Esophagus squamous epithelium (tissue), 5 donors: ENCODE data around the gene PRRT2. TPM values are rescaled to one million over a fixed set of nuclear protein-coding genes. Genes with fewer than 3 reads are reported as not detected.

ENCODE experiments used
- DNase-seq: peaks from one replicate; lab custom pipeline; 2025; lab: John Stamatoyannopoulos, UW
- H3K27ac ChIP-seq, 4 donors: fragments of 200-600 bp; sonication (generic); one replicate each; pipeline ENCODE4 v1.5.1; 2016 to 2019; ENCODE audit warnings: mild to moderate bottlenecking in 1 of 4
- H3K27me3 ChIP-seq, 4 donors: fragments of 200-600 bp; sonication (generic); 1 replicate in 3 of 4; 2 replicates in 1 of 4; pipeline versions ENCODE4 v1.5.1 to v1.6.0; 2017 to 2021; ENCODE audit warnings: antibody characterized with exemption in 1 of 4
- H3K36me3 ChIP-seq, 3 donors: fragments of 200-600 bp; sonication (generic); one replicate each; pipeline ENCODE4 v1.5.1; 2016 to 2019
- H3K4me1 ChIP-seq, 3 donors: fragments of 200-600 bp; sonication (generic); one replicate each; pipeline ENCODE4 v1.5.1; 2017 to 2019
- H3K4me3 ChIP-seq, 4 donors: fragments of 200-600 bp; sonication (generic); 1 replicate in 3 of 4; 2 replicates in 1 of 4; pipeline ENCODE4 v1.5.1; 2016 to 2019; ENCODE audit warnings: mild to moderate bottlenecking in 2 of 4, moderate library complexity in 1 of 4
- H3K9me3 ChIP-seq, 3 donors: fragments of 200-600 bp; sonication (generic); one replicate each; pipeline ENCODE4 v1.5.1; 2016 to 2019
- POLR2A ChIP-seq, 4 donors: fragments of 450-650 bp; IDR thresholded peaks; one replicate each; pipeline ENCODE4 v1.6.1; 2017; ENCODE audit warnings: antibody characterized with exemption in 4 of 4, mild to moderate bottlenecking in 4 of 4, moderate library complexity in 3 of 4
- WGBS, 2 donors: methylation state at CpG; one replicate each; pipeline ENCODE4 v1.1.5; 2018; 5-methylcytosine and 5-hydroxymethylcytosine counted together
- intact Hi-C: fragments of 100-400 bp; cut with DNase I; formaldehyde crosslinking; loops from one replicate; pipeline ENCODE4 v1.15.0; 2022
- total RNA-seq, 4 donors: library from RNA; depleted of rRNA; stranded (reverse); fragments of >200 nt; gene quantifications; one replicate each; pipeline ENCODE4 v1.1.0, GENCODE V29; 2016
- TF ChIP-seq, protein P1 (sequence below), 6 experiments: fragments of 450-650 bp in 4 of 6; fragments of 200-600 bp in 2 of 6; sonication (generic) in 2 of 6; IDR thresholded peaks; one replicate each; pipeline ENCODE4 v1.5.1; 2016 to 2019; ENCODE audit warnings: antibody characterized with exemption in 6 of 6, mild to moderate bottlenecking in 4 of 6, moderate library complexity in 4 of 6
- donor health status: DM: yes; HTN: yes; CAD: no.

The PRRT2 gene
- total RNA-seq, 4 donors from 2014 or later = 0.40 to 1.9 (median 0.53) TPM; not detected in 1

DNA sequence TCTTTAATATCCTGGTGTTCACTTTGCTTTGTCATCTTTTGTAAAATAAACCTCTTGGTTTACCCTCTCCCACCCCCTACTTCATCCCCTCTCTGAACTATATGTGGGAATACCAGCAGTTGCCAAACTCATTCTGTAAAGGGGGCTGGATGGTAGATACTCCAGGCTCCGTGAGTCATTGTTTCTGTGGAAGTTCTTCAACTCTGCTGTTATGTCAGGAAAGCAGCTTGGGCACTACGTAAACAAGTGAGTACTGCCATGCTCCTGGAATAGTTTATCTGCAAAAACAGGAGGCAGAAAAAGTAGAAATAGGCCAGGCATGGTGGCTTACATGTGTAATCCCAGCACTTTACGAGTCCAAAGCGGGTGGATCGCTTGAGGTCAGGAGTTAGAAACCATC, 25.8 kb downstream of the PRRT2 start:
- WGBS, 2 donors = 96 to 99% methylated on average over 5 of the region's 5 CpGs
- DNase-seq = no peak
- H3K27me3 ChIP-seq = no peaks in the 10 kb centered on the region
- no peaks in the 10 kb centered on the region for H3K4me1 ChIP-seq
- no peak for TF ChIP-seq POLR2A (IDR thresholded peaks at IDR 0.05)
- TF ChIP-seq, protein P1, sequence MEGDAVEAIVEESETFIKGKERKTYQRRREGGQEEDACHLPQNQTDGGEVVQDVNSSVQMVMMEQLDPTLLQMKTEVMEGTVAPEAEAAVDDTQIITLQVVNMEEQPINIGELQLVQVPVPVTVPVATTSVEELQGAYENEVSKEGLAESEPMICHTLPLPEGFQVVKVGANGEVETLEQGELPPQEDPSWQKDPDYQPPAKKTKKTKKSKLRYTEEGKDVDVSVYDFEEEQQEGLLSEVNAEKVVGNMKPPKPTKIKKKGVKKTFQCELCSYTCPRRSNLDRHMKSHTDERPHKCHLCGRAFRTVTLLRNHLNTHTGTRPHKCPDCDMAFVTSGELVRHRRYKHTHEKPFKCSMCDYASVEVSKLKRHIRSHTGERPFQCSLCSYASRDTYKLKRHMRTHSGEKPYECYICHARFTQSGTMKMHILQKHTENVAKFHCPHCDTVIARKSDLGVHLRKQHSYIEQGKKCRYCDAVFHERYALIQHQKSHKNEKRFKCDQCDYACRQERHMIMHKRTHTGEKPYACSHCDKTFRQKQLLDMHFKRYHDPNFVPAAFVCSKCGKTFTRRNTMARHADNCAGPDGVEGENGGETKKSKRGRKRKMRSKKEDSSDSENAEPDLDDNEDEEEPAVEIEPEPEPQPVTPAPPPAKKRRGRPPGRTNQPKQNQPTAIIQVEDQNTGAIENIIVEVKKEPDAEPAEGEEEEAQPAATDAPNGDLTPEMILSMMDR (IDR thresholded peaks at IDR 0.05) = no peak
- peaks cover 38 to 100% (median 72%) of the 10 kb centered on the region in 3 donors for H3K36me3 ChIP-seq
- H3K27ac ChIP-seq = no peak overlapping the region
- intact Hi-C loops = no loop called here
- H3K9me3 ChIP-seq = no peaks in the 10 kb centered on the region
- H3K4me3 ChIP-seq = no peak overlapping the region

DNA sequence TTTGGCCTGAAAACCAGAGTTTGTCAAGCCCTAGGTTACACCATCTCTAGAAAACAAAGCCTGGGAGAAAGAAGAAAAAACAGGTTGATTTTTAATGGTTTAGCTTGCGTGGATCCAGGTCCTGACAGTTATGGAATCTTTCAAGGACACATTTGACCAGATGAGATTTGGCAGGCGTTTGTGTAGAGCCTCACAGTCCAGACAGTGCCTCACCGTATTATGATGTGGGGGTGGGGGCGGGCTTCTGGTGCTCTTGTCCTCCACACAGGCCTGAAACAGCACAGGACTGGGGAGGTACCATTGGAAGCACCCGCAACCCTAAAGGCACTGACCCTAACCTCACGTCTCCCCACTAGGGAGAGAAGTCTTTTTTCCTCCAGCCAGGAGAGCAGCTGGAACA, 27.8 kb downstream of the PRRT2 start:
- Histone ChIP-seq H3K4me1 (no peaks in the 10 kb centered on the region), H3K27ac (no peak overlapping the region), H3K4me3 (no peak overlapping the region), H3K9me3 (no peaks in the 10 kb centered on the region), H3K27me3 (no peaks in the 10 kb centered on the region), H3K36me3 (peaks cover 38 to 99% (median 63%) of the 10 kb centered on the region in 3 donors)
- WGBS, 2 donors = 82 to 87% methylated on average over 2 to 4 of the region's 6 CpGs
- intact Hi-C loops = no loop called here
- TF ChIP-seq, protein P1 (IDR thresholded peaks at IDR 0.05) = no peak
- TF ChIP-seq POLR2A (IDR thresholded peaks at IDR 0.05) = no peak
- DNase-seq = no peak

DNA sequence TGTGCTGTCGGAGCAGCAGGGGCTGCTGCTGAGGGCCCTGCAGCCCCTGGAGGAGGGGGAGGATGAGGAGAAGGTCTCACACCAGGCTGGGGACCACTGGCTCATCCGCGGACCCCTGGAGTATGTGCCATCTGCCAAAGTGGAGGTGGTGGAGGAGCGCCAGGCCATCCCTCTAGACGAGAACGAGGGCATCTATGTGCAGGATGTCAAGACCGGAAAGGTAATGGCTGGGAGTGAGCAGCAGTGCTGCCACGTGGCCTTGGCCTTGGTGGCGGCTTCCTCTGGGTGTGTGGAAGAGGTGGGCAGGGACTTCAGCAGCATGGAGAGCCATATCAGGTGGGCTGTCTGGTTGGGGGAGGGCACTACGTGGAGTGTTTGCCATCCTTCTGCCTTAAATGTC, 28.2 kb downstream of the PRRT2 start:
- Histone ChIP-seq H3K9me3 (no peaks in the 10 kb centered on the region), H3K27me3 (no peaks in the 10 kb centered on the region), H3K27ac (no peak overlapping the region), H3K36me3 (peaks cover 35 to 99% (median 63%) of the 10 kb centered on the region in 3 donors), H3K4me1 (no peaks in the 10 kb centered on the region), H3K4me3 (no peak overlapping the region)
- WGBS, 2 donors = 88% methylated on average over 9 of the region's 10 CpGs; no CpG with 5 or more reads in 1 of the 2 donors
- DNase-seq = no peak
- TF ChIP-seq POLR2A (IDR thresholded peaks at IDR 0.05) = no peak
- TF ChIP-seq, protein P1 (IDR thresholded peaks at IDR 0.05) = no peak
- intact Hi-C loops = no loop called here

DNA sequence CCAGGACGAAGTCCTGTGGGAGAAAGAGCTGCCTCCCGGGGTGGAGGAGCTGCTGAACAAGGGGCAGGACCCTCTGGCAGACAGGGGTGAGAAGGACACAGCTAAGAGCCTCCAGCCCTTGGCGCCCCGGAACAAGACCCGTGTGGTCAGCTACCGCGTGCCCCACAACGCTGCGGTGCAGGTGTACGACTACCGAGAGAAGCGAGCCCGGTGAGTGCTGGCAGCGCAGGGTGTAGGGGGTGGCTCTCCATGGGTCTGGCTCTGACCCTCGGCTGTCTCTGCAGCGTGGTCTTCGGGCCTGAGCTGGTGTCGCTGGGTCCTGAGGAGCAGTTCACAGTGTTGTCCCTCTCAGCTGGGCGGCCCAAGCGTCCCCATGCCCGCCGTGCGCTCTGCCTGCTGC, 29.6 kb downstream of the PRRT2 start:
- no peak overlapping the region for H3K4me3 ChIP-seq
- H3K27ac ChIP-seq = no peak overlapping the region
- no peak for TF ChIP-seq POLR2A (IDR thresholded peaks at IDR 0.05)
- TF ChIP-seq, protein P1 (IDR thresholded peaks at IDR 0.05) = no peak
- 90 to 100% methylated on average over 4 to 16 of the region's 23 CpGs for WGBS, 2 donors
- peaks cover 38 to 99% (median 63%) of the 10 kb centered on the region in 3 donors for H3K36me3 ChIP-seq
- no peaks in the 10 kb centered on the region for H3K4me1 ChIP-seq
- H3K9me3 ChIP-seq = no peaks in the 10 kb centered on the region
- intact Hi-C loops = no loop called here
- no peak for DNase-seq
- no peaks in the 10 kb centered on the region for H3K27me3 ChIP-seq

DNA sequence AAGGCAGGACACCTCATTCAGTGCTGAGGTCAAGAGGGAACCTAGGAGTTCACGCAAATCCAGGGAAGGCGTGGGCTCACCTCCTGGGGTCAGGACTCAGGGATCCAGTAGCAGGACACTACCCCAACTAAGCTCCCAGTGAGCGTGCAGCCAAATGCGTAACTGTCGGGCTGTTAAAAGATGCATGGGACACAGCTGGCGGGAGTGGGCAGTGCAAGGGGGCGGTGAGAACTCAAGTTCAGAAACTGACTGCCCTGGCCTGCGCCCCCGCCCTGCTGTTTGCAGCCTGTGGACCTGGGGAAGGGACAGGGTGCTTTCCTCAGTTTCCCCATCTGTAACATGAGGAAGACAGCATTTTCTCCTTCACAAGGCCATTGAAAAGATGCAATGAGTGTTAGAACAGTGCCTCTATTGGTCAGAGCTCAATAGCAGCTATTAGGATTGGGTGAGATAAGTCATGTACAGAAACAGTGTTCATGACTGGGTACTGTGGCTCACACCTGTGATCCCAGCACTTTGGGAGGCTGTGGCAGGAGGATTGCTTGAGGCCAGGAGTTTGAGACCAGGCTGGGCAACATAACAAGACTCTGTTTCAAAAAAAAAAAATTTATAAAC, 30.8 kb downstream of the PRRT2 start:
- Histone ChIP-seq H3K27me3 (no peaks in the 10 kb centered on the region), H3K9me3 (no peaks in the 10 kb centered on the region), H3K27ac (no peak overlapping the region), H3K4me1 (no peaks in the 10 kb centered on the region), H3K36me3 (peaks cover 50 to 99% (median 68%) of the 10 kb centered on the region in 3 donors), H3K4me3 (no peak overlapping the region)
- intact Hi-C loops = no loop called here
- DNase-seq = no peak
- WGBS, 2 donors = 89 to 98% methylated on average over 8 to 9 of the region's 9 CpGs
- TF ChIP-seq POLR2A (IDR thresholded peaks at IDR 0.05) = no peak
- TF ChIP-seq, protein P1 (IDR thresholded peaks at IDR 0.05) = no peak
